ENCODE results near the gene SNAP29.
A peak's percentile ranks its signal among the peaks of the same experiment; 100 is the strongest.

The SNAP29 gene

GRCh38 chr22:20839837-20840645, 18.8 kb upstream of the SNAP29 start:
- no peak for TF ChIP-seq POLR2A (IDR thresholded peaks at IDR 0.05; ENCODE audit: low read depth, low read length)
- no peak for TF ChIP-seq TAF1 (IDR thresholded peaks at IDR 0.05; ENCODE audit: borderline replicate concordance, low read depth, low read length)
- TF ChIP-seq POLR2AphosphoS5 (IDR thresholded peaks at IDR 0.05; ENCODE audit: low read depth, low read length), result no peak
- DNase-seq (ENCODE audit: insufficient read length) (no peak), FAIRE-seq (no peak)

DNA sequence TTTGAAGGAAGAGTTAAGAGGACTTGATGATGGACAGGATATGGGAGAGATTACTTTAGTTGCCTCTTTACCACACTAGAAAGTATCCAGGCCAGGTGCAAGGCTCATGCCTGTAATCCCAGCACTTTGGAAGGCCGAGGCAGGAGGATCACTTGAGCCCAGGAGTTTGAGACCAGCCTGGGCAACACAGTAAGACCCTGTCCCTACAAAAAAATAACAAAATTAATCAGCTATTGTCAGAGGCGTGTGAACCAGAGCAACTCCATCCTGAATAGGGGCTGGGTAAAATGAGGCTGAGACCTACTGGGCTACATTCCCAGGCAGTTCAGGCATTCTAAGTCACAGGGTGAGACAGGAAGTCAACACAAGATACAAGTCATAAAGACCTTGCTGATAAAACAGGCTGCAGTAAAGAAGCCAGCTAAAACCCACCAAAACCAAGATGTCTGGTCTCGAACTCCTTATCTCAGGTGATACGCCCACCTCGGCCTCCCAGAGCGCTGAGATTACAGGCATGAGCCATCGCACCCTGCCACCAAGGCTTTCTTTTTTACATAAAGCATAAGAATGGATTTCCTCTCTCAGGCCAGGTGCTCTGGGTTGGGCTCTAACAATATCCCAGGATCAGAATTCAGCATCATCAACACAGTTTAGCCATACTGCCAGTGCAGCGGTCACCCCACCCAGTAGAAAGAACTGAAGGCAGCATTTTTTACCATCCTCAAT, 18.0 kb upstream of the SNAP29 start:
- TF ChIP-seq POLR2A (IDR thresholded peaks at IDR 0.05; ENCODE audit: low read depth, low read length) (no peak), POLR2AphosphoS5 (IDR thresholded peaks at IDR 0.05; ENCODE audit: low read depth, low read length) (no peak), TAF1 (IDR thresholded peaks at IDR 0.05; ENCODE audit: borderline replicate concordance, low read depth, low read length) (no peak)
- FAIRE-seq (no peak), DNase-seq (ENCODE audit: insufficient read length) (no peak)

GRCh38 chr22:20843501-20843900, 15.3 kb upstream of the SNAP29 start:
- no peak for TF ChIP-seq TAF1 (IDR thresholded peaks at IDR 0.05; ENCODE audit: borderline replicate concordance, low read depth, low read length)
- TF ChIP-seq POLR2AphosphoS5 (IDR thresholded peaks at IDR 0.05; ENCODE audit: low read depth, low read length), result no peak
- no peak for TF ChIP-seq POLR2A (IDR thresholded peaks at IDR 0.05; ENCODE audit: low read depth, low read length)
- DNase-seq (ENCODE audit: insufficient read length) (no peak), FAIRE-seq (no peak)

DNA sequence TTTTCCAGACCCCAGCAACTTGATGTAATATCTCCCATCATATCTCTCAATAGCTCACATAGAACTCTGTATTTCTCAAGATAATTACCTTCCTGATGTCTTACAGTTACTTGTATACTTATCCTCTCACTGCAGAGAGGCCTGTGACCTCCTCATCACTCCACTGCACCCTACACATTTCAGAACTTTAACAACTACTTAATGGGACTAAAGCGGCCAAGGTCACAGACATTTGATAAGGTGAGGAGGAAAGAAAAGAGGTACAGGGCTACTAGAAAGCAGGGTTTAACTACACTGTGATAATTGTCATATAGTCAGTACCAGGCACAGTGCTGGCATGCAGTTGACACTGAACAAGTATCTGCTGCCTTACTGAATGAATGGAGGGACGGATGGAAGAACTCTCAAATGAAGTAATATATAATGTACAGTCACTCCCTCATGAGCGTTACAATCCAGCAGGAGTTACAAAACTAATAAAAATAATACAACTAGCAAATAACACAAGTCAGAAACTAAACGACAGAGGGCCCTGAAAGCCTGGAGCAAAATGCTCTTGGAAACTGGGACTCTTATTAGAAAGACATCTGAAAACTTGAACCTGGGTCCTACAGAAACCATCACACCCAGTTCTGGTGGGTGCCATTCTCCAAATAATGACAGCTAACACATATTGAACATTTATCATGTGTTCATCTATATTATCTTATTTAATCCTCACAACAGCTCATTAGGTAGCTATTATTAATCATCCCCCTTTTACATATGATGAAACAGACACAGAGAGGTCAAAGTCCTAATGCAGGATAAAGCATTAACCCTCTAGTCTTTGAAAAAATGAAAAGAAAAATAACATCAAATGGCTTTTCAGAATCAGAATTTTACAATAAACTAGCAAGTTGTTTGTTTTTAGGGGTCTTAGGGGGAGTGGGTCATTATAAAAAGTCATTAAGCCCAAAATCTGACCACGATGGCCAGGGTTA, 14.5 kb upstream of the SNAP29 start:
- TF ChIP-seq POLR2AphosphoS5 (IDR thresholded peaks at IDR 0.05; ENCODE audit: low read depth, low read length) (no peak), POLR2A (IDR thresholded peaks at IDR 0.05; ENCODE audit: low read depth, low read length) (no peak), TAF1 (IDR thresholded peaks at IDR 0.05; ENCODE audit: borderline replicate concordance, low read depth, low read length) (no peak)
- FAIRE-seq (no peak), DNase-seq (ENCODE audit: insufficient read length) (no peak)

DNA sequence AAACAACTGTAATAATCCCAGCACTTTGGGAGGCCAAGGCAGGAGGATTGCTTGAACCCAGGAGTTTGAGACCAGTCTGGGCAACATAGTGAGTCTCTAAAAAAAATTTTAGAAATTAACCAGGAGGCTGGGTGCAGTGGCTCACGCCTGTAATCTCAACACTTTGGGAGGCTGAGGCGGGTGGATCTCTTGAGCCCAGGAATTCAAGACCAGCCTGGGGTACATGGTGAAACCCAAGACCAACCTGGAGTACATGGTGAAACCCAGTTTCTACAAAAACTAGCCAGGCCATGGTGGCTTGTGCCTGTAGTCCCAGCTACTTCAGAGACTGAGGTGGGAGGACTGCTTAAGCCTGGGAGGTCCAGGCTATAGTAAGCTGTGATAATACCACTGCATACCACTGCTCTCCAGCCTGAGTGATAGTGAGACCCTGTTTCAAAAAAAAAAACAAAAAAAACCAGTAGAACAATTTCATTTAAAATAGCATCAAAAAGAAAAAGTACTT, 11.4 kb upstream of the SNAP29 start:
- no peak for FAIRE-seq
- DNase-seq (ENCODE audit: insufficient read length), result no peak
- TF ChIP-seq TAF1 (IDR thresholded peaks at IDR 0.05; ENCODE audit: borderline replicate concordance, low read depth, low read length) (no peak), POLR2AphosphoS5 (IDR thresholded peaks at IDR 0.05; ENCODE audit: low read depth, low read length) (no peak), POLR2A (IDR thresholded peaks at IDR 0.05; ENCODE audit: low read depth, low read length) (no peak)

DNA sequence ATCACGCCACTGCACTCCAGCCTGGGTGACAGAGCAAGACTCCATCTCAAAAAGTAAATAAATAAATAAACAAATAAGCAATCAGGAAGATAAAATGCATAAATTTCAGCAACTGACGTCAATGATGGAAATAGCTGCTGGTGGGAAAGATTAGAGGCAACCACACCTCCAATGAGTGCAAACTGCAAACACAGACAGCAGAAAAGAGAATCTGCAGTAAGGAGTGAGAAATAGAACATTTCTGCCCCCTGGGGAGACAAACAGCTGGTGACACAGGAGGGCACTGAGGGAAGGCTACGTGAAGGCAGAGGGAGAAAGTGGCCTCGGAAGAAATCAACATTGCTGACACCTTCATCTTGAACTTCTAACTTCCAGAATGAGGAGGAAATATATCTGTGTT, 6.7 kb upstream of the SNAP29 start:
- FAIRE-seq, result no peak
- DNase-seq (ENCODE audit: insufficient read length), result no peak
- no peak for TF ChIP-seq POLR2A (IDR thresholded peaks at IDR 0.05; ENCODE audit: low read depth, low read length)
- no peak for TF ChIP-seq POLR2AphosphoS5 (IDR thresholded peaks at IDR 0.05; ENCODE audit: low read depth, low read length)
- TF ChIP-seq TAF1 (IDR thresholded peaks at IDR 0.05; ENCODE audit: borderline replicate concordance, low read depth, low read length), result no peak

- TF ChIP-seq POLR2AphosphoS5 (IDR thresholded peaks at IDR 0.05; ENCODE audit: low read depth, low read length), result no peak
- no peak for TF ChIP-seq TAF1 (IDR thresholded peaks at IDR 0.05; ENCODE audit: borderline replicate concordance, low read depth, low read length)
- no peak for TF ChIP-seq POLR2A (IDR thresholded peaks at IDR 0.05; ENCODE audit: low read depth, low read length)
- DNase-seq (ENCODE audit: insufficient read length) (no peak), FAIRE-seq (no peak)
These were observed 6.3 kb upstream of the SNAP29 start for GRCh38 chr22:20852503-20852902.

- TF ChIP-seq TAF1 (IDR thresholded peaks at IDR 0.05; ENCODE audit: borderline replicate concordance, low read depth, low read length) (no peak), POLR2AphosphoS5 (IDR thresholded peaks at IDR 0.05; ENCODE audit: low read depth, low read length) (no peak), POLR2A (IDR thresholded peaks at IDR 0.05; ENCODE audit: low read depth, low read length) (no peak)
- no peak for FAIRE-seq
- DNase-seq (ENCODE audit: insufficient read length), result no peak
These were observed 5.6 kb upstream of the SNAP29 start for GRCh38 chr22:20853236-20853660.

- no peak for TF ChIP-seq POLR2AphosphoS5 (IDR thresholded peaks at IDR 0.05; ENCODE audit: low read depth, low read length)
- no peak for TF ChIP-seq TAF1 (IDR thresholded peaks at IDR 0.05; ENCODE audit: borderline replicate concordance, low read depth, low read length)
- no peak for TF ChIP-seq POLR2A (IDR thresholded peaks at IDR 0.05; ENCODE audit: low read depth, low read length)
- no peak for FAIRE-seq
- DNase-seq (ENCODE audit: insufficient read length), result no peak
These were observed 1.6 kb upstream of the SNAP29 start for GRCh38 chr22:20857247-20857643.

DNA sequence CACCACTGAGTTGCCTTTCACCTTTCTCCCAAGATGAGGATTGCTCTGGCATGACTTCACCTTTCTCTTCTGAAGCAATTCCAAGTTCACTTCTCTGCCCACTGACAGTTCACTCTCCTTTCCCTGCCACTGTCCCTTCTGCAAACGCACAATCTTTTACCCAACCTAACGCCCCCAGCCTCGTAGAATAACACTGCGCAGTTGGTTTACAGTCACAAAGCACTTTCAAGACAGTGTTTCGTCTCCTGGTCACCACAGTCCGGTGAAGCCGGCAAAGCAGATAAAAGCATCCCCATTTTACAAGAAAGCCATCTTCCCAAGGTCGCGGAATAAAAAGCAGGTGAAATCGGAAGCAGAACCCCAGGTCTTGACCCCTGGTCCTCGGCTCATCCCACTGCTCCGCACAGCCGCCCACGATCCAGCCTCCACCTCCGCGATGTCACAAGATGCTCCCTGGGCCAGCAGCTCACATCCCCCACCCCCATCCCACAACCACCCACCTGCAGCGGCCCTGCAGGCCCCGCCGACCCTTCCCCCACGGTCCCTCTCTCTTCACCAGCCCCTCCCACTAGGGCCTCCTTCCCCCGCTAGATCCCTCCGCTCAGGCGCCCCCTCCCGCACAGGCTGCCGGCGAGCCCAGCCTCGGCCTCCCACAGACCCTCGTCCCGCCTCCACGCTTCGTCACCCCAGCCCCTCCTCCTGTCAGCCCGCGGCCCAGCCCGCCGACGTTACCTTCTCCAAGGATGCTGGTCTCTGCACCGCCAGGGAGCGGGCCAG, 781 bp upstream of the SNAP29 start:
- FAIRE-seq, result peak; percentile 30
- TF ChIP-seq POLR2AphosphoS5 (IDR thresholded peaks at IDR 0.05; ENCODE audit: low read depth, low read length), result no peak
- TF ChIP-seq TAF1 (IDR thresholded peaks at IDR 0.05; ENCODE audit: borderline replicate concordance, low read depth, low read length), result no peak
- TF ChIP-seq POLR2A (IDR thresholded peaks at IDR 0.05; ENCODE audit: low read depth, low read length), result no peak
- peak; percentile 78 for DNase-seq (ENCODE audit: insufficient read length)

Measured in GM12892 (cell line).